Retina (tissue), 1 donor: ENCODE data around the gene DSTYK.
"Not testable (repeated sequence)": the region's sequence is repeated elsewhere in the genome, so short reads cannot be mapped to it uniquely, and the experiment has no call there.

Experiments
- DNase-seq: peaks from one replicate; pipeline ENCODE4 v3.0.0-alpha.2; 2016

The DSTYK gene

GRCh38 chr1:205240118-205240517 is 28.6 kb upstream of the DSTYK start:
- DNase-seq = no peak

GRCh38 chr1:205239078-205239477 is 27.6 kb upstream of the DSTYK start:
- no peak for DNase-seq

DNA sequence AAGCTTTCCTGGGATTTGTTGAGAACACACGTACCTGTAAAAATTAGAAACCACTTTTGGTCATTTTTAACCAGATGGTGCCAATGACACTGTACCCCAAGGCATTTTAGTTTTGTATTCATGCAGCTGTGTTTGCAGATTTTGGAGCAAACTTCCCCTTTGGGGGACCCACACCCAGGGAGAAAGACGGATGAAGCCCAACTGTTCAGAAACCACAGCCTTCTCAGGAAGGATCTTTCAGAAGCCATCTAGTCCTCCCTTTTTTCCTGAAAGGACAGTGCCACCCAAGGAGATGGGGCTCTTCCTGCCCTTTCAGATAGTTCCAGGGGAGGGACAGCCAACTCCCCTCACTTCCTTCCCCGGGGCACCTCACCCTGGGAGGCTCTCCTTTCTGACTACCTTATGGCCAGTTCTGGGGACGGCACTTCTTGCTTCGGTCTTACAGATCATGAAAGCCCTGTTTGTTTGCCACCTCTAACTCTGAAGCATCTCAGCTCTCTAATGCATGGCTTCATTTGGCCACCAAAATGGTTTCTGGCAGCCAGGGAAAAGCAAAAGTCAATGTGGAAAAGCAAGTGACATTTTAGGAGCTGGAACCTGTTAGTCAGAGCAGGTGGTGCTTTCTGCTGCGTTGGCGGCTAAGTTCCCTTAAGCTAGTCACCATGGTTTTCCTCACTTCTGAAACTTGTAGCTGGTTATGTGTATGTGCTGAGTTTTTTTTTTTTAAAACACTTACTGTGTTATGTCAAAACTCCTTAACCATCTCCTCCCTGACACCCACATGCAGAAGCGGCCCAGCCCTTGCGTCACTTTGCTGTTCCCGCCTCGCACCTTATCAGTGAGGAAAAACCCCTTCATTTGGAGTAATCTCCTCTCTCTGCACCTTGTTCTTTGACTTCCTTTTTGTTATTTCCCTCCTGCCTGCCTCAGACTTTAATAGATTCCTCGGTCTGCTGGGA is 26.3 kb upstream of the DSTYK start:
- no peak for DNase-seq

- no peak for DNase-seq
These were observed 25.5 kb upstream of the DSTYK start for GRCh38 chr1:205236951-205237475.

DNA sequence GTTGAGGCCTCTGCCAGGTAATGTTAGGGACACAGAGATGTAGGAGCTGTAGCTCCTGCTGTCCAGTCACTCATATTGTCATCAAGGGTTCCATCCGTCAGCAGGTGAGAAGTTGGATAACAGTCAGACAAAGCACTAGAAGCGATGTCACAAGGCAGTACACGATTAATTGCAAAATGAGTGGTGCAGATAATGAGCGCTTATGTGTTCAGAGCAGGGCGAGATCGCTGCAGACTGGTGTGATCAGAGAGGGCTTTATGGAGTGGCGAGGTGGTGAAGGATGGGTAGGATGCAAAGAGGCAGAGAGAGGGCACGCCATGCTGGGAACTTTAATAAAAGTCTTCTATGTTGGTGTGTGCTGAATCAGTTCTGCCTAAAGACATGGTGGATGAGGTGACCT is 25.0 kb upstream of the DSTYK start:
- no peak for DNase-seq

GRCh38 chr1:205235951-205236350 is 24.4 kb upstream of the DSTYK start:
- no peak for DNase-seq

GRCh38 chr1:205233986-205234385 is 22.5 kb upstream of the DSTYK start:
- DNase-seq = not testable (repeated sequence)

- DNase-seq = no peak
These were observed 21.5 kb upstream of the DSTYK start for GRCh38 chr1:205232945-205233397.

- DNase-seq = no peak
These were observed 20.8 kb upstream of the DSTYK start for GRCh38 chr1:205232127-205232820.

GRCh38 chr1:205230982-205231381 is 19.5 kb upstream of the DSTYK start:
- DNase-seq = no peak

DNA sequence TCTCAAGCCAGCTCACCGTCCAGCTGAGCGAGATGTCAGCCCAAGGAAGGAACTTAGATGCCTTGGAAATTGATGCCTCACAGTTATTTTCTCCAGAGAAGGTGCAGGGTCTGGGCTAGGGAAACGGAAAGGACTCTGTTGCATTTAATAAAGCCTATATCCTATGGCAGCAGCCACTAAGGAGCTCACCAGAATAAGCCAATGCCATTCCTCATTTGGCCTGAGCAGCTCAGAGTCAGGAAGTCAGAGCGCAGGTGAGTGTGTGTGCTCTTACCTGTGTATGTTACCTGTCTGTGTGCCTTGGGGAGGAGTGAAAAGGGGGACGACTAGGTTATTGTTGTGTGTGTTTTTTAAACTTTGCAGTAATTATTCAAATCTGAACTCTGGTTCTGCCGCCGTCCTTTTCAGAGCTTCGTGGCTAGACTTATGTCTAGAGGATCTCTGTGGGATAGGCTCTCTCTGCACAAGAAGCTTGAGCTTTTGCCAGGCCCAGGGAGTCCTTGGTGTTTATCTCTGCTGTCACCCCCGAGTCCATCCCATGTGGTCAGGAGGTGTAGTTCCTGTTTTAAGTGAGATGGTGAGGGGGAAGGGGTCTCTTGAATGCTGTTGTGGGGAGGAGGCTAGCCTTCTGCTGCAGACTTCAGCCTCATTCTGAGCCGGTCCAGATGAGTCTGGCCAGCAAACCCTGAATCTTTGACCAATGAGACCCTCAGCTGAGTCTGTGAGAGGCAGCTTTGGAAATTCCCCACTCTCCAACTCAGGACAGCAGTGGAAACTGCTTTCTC is 18.6 kb upstream of the DSTYK start:
- no peak for DNase-seq

GRCh38 chr1:205229399-205229871 is 17.9 kb upstream of the DSTYK start:
- DNase-seq = peak; percentile 63

- DNase-seq = peak; percentile 79
These were observed 16.6 kb upstream of the DSTYK start for GRCh38 chr1:205228093-205228521.

- peak; percentile 95 for DNase-seq
These were observed 16.1 kb upstream of the DSTYK start, which contains the start of gene TMCC2 for GRCh38 chr1:205227584-205228013. TMCC2 (plus strand) TSS chr1:205227946; CDS start chr1:205228565, 619 bp downstream.

DNA sequence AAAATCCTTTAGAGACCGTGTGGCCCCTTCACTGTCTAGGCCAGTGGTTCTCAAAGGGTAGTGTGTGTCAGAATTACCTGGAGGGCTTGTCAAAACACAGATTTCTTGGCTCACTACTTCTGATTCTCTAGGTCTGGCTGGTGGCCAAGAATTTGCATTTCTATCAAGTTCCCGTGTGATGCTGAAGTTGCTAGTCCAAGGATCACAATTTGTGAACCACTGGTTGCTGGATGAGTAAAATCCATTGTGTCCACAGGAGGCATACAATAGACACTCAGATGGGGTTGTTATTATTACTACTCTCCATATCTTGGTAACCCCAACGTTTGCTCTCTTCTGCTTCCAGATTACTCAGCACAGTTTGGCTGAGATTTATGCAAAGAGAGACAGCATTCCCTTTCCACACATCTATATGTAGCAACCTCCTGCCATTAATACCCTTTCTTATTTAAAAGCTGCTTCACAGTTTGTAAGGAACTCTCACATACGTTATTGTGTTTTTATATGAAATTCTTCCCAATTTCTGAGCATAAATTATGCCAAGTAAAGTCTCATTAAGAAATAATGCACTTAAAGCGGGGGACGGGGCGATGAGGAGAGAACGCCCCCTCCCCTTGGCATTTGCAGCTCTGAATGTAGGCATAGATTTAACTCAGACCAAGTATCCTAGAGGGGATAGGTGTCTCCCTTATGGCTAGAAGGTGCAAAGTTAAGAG is 15.5 kb upstream of the DSTYK start:
- DNase-seq = no peak

DNA sequence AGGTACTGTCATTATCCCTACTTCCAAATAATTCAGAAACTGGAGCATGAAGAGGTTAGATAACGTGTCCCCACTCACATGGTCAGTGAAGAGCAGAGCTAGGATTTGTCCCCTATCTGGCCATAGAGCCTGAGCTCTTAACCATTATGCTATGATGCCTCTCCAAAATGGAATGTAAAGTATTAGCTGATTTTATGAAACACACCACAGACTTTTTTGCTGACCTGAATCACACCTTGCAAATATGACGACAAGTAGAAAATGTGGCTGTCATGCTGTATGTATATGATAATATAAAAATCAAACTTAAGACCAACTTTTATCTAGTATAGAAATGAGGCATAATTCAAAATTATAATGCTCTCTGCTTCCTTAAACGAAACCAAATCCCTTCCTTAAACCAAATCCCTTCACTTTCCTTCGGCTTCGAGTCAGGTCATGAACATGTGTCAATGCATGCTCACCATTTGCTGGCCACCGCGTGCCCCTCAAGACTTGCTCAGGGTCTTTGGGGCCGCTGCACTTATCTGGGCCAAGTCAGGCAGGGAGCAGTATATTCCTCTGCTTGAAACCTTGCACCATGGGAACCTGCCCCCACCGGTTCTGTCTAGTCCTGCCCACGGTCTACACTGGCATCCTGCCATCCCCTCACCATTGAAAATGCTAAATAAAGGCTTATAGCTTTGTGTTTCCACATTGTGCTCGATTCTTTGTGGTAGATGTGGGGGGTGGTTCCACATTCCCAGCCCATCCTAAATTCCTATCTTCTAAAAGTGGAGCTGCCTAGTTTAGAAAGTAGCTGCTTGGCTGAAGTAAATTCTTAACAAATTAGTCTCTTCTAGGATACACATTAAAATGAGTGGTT is 14.6 kb upstream of the DSTYK start:
- DNase-seq = no peak

DNA sequence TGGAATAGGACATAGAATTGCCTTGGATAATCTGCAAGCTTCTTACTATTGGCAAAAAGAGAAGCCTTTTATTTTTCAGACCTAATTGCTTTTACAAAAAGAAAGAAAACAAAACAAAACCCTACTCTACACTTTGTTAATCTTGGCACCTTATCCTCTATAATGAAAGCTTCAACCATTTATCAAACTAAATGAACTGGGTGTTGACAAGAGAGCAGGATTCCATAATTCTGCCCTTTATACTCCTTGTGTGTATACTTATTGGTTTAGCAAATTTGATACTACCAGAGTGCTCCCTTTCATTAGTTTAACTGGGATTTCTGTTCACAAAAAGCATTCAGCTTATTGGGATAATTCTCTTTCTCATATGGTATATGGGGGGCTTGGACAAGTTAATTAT is 13.2 kb upstream of the DSTYK start:
- DNase-seq = no peak

GRCh38 chr1:205220421-205220820 is 8.9 kb upstream of the DSTYK start:
- no peak for DNase-seq

DNA sequence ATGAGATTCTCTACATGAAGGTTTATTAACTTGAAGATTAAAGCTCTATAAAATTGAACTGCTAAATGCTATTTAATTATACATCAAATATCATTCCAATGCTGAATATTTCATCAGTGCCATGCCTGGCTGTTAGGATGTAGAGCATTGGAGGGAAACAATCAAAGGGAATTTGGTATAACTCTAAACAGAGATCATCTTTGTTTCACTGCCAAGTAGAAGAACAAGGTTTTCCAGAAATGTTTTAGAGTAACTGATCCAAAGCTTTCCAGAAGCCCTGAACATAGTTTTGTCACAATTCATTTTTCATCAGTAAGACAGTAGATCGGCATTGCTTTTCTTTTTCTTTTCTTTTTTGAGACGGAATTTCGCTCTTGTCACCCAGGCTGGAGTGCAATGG is 5.9 kb upstream of the DSTYK start:
- DNase-seq = no peak

- DNase-seq = no peak
These were observed 5.1 kb upstream of the DSTYK start for GRCh38 chr1:205216588-205216987.

DNA sequence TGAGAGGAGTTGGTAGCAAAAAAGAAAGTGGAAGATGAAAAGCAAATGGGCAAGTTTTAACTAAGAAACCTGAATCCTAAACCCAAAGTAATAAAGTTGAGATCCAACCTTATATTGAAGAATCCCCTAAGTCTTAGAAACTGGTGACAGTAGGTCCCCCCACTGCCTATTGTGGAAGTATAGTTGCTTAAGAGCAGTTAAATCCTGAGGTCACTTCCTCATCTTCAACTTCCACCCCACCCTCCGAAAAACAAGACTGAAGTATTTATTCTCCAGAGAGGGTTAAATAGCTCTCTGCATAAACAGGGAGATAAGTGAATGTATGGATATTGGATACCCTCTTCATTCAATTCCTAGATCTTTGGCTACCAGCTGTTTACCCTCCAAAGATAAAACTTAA is 3.3 kb upstream of the DSTYK start:
- no peak for DNase-seq
